Fibroblast of lung (primary cell): Measurements from ENCODE around the gene WNT3.

Source experiments
- EZH2 ChIP-seq: IDR thresholded peaks from 2 replicates; pipeline ENCODE4 v1.5.1; 2012; ENCODE audit warnings: low read length, control low read depth, mild to moderate bottlenecking; ENCODE audit errors: missing control alignments
- TF ChIP-seq, protein P1 (sequence below), 2 donors: IDR thresholded peaks in 1 of 2; conservative IDR thresholded peaks in 1 of 2; 1 replicate in 1 of 2; 2 replicates in 1 of 2; pipeline ENCODE4 v1.5.1; 2011 to 2012; ENCODE audit warnings: low read length in 2 of 2, control low read depth in 1 of 2, inconsistent platforms in 1 of 2, low read depth in 1 of 2, mild to moderate bottlenecking in 1 of 2

DNA sequence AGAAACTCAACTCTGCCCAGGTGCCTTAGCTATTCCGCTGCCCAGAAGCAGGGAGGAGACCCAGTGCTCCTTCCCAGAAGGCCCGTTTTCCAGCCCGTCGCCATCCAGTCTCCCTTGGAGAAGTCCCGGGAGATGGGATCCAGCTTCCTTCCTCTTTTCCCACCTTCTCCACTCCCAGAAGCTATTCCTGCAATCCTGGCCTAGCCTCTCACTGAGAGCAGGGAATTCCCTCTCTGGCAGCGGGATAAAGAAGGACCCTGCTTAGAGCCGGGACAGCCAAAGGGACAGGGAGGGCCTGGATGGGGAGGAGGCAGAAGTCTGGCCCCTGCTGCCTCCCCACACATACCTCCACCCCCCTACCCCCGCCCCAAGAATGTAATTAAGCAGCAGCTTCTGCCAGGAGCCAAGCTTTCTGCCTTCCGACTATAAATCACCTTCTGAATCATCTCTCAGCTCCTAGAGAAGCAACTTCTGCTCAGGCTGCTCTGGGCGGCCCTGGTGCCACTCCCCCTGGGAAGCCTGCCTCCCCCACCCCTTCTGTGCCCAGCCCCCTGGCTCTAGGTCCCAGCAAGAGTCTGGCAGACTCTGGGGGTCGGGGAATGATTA, 6.4 kb downstream of the WNT3 start:
- TF ChIP-seq, protein P1, sequence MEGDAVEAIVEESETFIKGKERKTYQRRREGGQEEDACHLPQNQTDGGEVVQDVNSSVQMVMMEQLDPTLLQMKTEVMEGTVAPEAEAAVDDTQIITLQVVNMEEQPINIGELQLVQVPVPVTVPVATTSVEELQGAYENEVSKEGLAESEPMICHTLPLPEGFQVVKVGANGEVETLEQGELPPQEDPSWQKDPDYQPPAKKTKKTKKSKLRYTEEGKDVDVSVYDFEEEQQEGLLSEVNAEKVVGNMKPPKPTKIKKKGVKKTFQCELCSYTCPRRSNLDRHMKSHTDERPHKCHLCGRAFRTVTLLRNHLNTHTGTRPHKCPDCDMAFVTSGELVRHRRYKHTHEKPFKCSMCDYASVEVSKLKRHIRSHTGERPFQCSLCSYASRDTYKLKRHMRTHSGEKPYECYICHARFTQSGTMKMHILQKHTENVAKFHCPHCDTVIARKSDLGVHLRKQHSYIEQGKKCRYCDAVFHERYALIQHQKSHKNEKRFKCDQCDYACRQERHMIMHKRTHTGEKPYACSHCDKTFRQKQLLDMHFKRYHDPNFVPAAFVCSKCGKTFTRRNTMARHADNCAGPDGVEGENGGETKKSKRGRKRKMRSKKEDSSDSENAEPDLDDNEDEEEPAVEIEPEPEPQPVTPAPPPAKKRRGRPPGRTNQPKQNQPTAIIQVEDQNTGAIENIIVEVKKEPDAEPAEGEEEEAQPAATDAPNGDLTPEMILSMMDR (conservative IDR thresholded peaks at IDR 0.05 in 1 of 2, IDR thresholded peaks at IDR 0.05 in 1 of 2; ENCODE audit: low read depth in 1 of 2, low read length in 2 of 2), result no peak
- TF ChIP-seq EZH2, result no peak
